ENCODE measurements around the gene HIPK2. TPM values are rescaled to one million over a fixed set of nuclear protein-coding genes. Genes with fewer than 3 reads are reported as not detected.

Gene HIPK2
- total RNA-seq, 1 experiment from 2014 or later = 30.7 TPM

GRCh38 chr7:139735912-139736595, 41.7 kb downstream of the HIPK2 start:
- POLR2A ChIA-PET (ENCODE audit: low non-redundant PET) = no interaction called here
- Histone ChIP-seq H3K27me3 (replicated peaks; ENCODE audit: insufficient read depth, low read depth, low read length, poor library complexity) (no peaks in the 10 kb centered on the region), H3K4me3 (ENCODE audit: low read depth, low read length, poor library complexity, severe bottlenecking) (no peak overlapping the region), H3K27ac (ENCODE audit: low read depth, low read length, poor library complexity, severe bottlenecking) (no peak overlapping the region), H3K9me3 (ENCODE audit: low read depth, low read length, poor library complexity, severe bottlenecking) (no peaks in the 10 kb centered on the region), H3K4me1 (ENCODE audit: insufficient read depth, low read length, poor library complexity, severe bottlenecking) (peaks cover 15% of the 10 kb centered on the region), H3K36me3 (ENCODE audit: insufficient read depth, low read length, poor library complexity, severe bottlenecking) (no peaks in the 10 kb centered on the region)
- TF ChIP-seq EZH2 (IDR thresholded peaks at IDR 0.05; ENCODE audit: borderline replicate concordance, low read depth, low read length, poor library complexity, severe bottlenecking) = no peak
- TF ChIP-seq CTCF (conservative IDR thresholded peaks at IDR 0.05; ENCODE audit: low read depth, low read length) = no peak
- CTCF ChIA-PET = no interaction called here
- BruUV-seq (replicated peaks) = no TSS peak
- intact Hi-C loops (cut with micrococcal nuclease; ENCODE audit: unreplicated experiment) = no loop called here
- DNase-seq (ENCODE audit: low spot score) = no peak

DNA sequence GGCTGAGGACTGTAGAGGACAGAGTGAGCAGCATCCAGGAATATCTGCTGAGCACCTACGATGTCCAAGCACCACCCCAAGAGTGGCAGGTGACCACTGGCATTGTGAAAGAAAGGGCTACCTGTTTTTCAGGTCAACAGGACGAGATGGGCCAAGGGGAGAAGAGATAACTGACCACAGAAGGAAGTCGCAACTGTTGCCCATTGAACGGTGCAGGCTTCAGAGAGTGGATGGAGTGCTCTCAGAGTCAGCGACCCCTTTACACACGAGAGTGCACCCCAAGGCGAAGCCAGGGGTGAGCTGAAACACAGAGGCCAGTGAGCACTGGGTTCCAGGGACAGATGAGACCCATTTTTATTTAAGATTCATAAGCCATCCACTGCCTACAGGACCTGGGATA, 42.3 kb downstream of the HIPK2 start:
- no peak for DNase-seq (ENCODE audit: low spot score)
- H3K9me3 ChIP-seq (ENCODE audit: low read depth, low read length, poor library complexity, severe bottlenecking) = no peaks in the 10 kb centered on the region
- intact Hi-C loops (cut with micrococcal nuclease; ENCODE audit: unreplicated experiment) = no loop called here
- no TSS peak for BruUV-seq (replicated peaks)
- H3K27me3 ChIP-seq (replicated peaks; ENCODE audit: insufficient read depth, low read depth, low read length, poor library complexity) = no peaks in the 10 kb centered on the region
- CTCF ChIA-PET = no interaction called here
- POLR2A ChIA-PET (ENCODE audit: low non-redundant PET) = no interaction called here
- no peak overlapping the region for H3K4me3 ChIP-seq (ENCODE audit: low read depth, low read length, poor library complexity, severe bottlenecking)
- no peak overlapping the region for H3K27ac ChIP-seq (ENCODE audit: low read depth, low read length, poor library complexity, severe bottlenecking)
- H3K36me3 ChIP-seq (ENCODE audit: insufficient read depth, low read length, poor library complexity, severe bottlenecking) = no peaks in the 10 kb centered on the region
- no peak for TF ChIP-seq CTCF (conservative IDR thresholded peaks at IDR 0.05; ENCODE audit: low read depth, low read length)
- TF ChIP-seq EZH2 (IDR thresholded peaks at IDR 0.05; ENCODE audit: borderline replicate concordance, low read depth, low read length, poor library complexity, severe bottlenecking) = no peak
- H3K4me1 ChIP-seq (ENCODE audit: insufficient read depth, low read length, poor library complexity, severe bottlenecking) = peaks cover 15% of the 10 kb centered on the region

GRCh38 chr7:139734395-139734794, 43.4 kb downstream of the HIPK2 start:
- CTCF ChIA-PET = no interaction called here
- POLR2A ChIA-PET (ENCODE audit: low non-redundant PET) = no interaction called here
- H3K9me3 ChIP-seq (ENCODE audit: low read depth, low read length, poor library complexity, severe bottlenecking) = no peaks in the 10 kb centered on the region
- H3K4me1 ChIP-seq (ENCODE audit: insufficient read depth, low read length, poor library complexity, severe bottlenecking) = peaks cover 15% of the 10 kb centered on the region
- no peak overlapping the region for H3K27ac ChIP-seq (ENCODE audit: low read depth, low read length, poor library complexity, severe bottlenecking)
- no TSS peak for BruUV-seq (replicated peaks)
- no peak for TF ChIP-seq EZH2 (IDR thresholded peaks at IDR 0.05; ENCODE audit: borderline replicate concordance, low read depth, low read length, poor library complexity, severe bottlenecking)
- no peak overlapping the region for H3K4me3 ChIP-seq (ENCODE audit: low read depth, low read length, poor library complexity, severe bottlenecking)
- no peaks in the 10 kb centered on the region for H3K27me3 ChIP-seq (replicated peaks; ENCODE audit: insufficient read depth, low read depth, low read length, poor library complexity)
- intact Hi-C loops (cut with micrococcal nuclease; ENCODE audit: unreplicated experiment) = no loop called here
- peak; percentile 45 for DNase-seq (ENCODE audit: low spot score)
- no peaks in the 10 kb centered on the region for H3K36me3 ChIP-seq (ENCODE audit: insufficient read depth, low read length, poor library complexity, severe bottlenecking)

GRCh38 chr7:139733751-139734150, 44.0 kb downstream of the HIPK2 start:
- DNase-seq (ENCODE audit: low spot score) = no peak
- BruUV-seq (replicated peaks) = no TSS peak
- no peaks in the 10 kb centered on the region for H3K36me3 ChIP-seq (ENCODE audit: insufficient read depth, low read length, poor library complexity, severe bottlenecking)
- peaks cover 15% of the 10 kb centered on the region for H3K4me1 ChIP-seq (ENCODE audit: insufficient read depth, low read length, poor library complexity, severe bottlenecking)
- ChIA-PET CTCF (no interaction called here), POLR2A (ENCODE audit: low non-redundant PET) (no interaction called here)
- no peak overlapping the region for H3K4me3 ChIP-seq (ENCODE audit: low read depth, low read length, poor library complexity, severe bottlenecking)
- no peaks in the 10 kb centered on the region for H3K9me3 ChIP-seq (ENCODE audit: low read depth, low read length, poor library complexity, severe bottlenecking)
- H3K27ac ChIP-seq (ENCODE audit: low read depth, low read length, poor library complexity, severe bottlenecking) = no peak overlapping the region
- TF ChIP-seq CTCF (conservative IDR thresholded peaks at IDR 0.05; ENCODE audit: low read depth, low read length) = no peak
- TF ChIP-seq EZH2 (IDR thresholded peaks at IDR 0.05; ENCODE audit: borderline replicate concordance, low read depth, low read length, poor library complexity, severe bottlenecking) = no peak
- no peaks in the 10 kb centered on the region for H3K27me3 ChIP-seq (replicated peaks; ENCODE audit: insufficient read depth, low read depth, low read length, poor library complexity)
- intact Hi-C loops (cut with micrococcal nuclease; ENCODE audit: unreplicated experiment) = no loop called here
